HepG2 (cell line): ENCODE measurements around the gene C3orf22. TPM values are rescaled to one million over a fixed set of nuclear protein-coding genes. Genes with fewer than 3 reads are reported as not detected.
"Not testable (repeated sequence)": the region's sequence is repeated elsewhere in the genome, so short reads cannot be mapped to it uniquely, and the experiment has no call there.

Source experiments
- ATAC-seq: fragments of 200-7000 bp; cut with Tn5 transposase; 3 replicates; pipeline ENCODE4 v1.9.1; 2020; ENCODE audit warnings: mild to moderate bottlenecking, moderate library complexity
- BruUV-seq: library from RNA; stranded (reverse); fragments of 400-500 nt; replicated peaks from 2 replicates; lab custom pipeline; 2021; lab: Mats Ljungman, UMichigan
- CTCF ChIA-PET: fragments of 300-600 bp; formaldehyde crosslinking; extraction: SDS; loops from one replicate; lab custom pipeline; 2021; ENCODE audit warnings: low total read pairs, inconsistent platforms, low intra/inter-chr PET ratio; lab: Yijun Ruan, JAX
- POLR2A ChIA-PET: fragments of 350-600 bp; sonication (Branson Sonifier 250); formaldehyde crosslinking; loops from one replicate; lab custom pipeline; 2020; ENCODE audit warnings: antibody characterized with exemption, inconsistent platforms; lab: Yijun Ruan, JAX
- DNase-seq: peaks from one replicate; pipeline ENCODE4 v3.0.0-alpha.2; 2015; ENCODE audit warnings: low spot score
- FAIRE-seq: peaks from 3 replicates; lab custom pipeline; 2011; peaks lifted over from hg19 to GRCh38; lab: Jason Lieb, UNC
- H2AFZ ChIP-seq: one replicate; pipeline ENCODE4 v1.6.1; 2011; ENCODE audit warnings: low read length, inconsistent platforms
- H3K27ac ChIP-seq: fragments of 300-600 bp; 3 replicates; pipeline ENCODE4 v1.8.0; 2011; ENCODE audit warnings: mixed run types, mild to moderate bottlenecking, mixed read lengths, low read length, inconsistent platforms; ENCODE audit not compliant: insufficient read depth; ENCODE audit errors: extremely low read length
- H3K27me3 ChIP-seq, 2 experiments: fragments of 200-600 bp in 1 of 2; 2 replicates in 1 of 2; 3 replicates in 1 of 2; pipeline versions ENCODE4 v1.6.0 to v1.8.0; 2011; ENCODE audit warnings: low read length in 2 of 2, mild to moderate bottlenecking in 2 of 2, moderate library complexity in 2 of 2, inconsistent platforms in 1 of 2; ENCODE audit not compliant: insufficient read depth in 2 of 2, control insufficient read depth in 1 of 2
- H3K36me3 ChIP-seq, 2 experiments: fragments of 200-600 bp in 1 of 2; replicated peaks in 1 of 2; 2 replicates in 1 of 2; 3 replicates in 1 of 2; pipeline versions ENCODE4 v1.5.1 to v1.8.0; 2011; ENCODE audit warnings: low read length in 2 of 2, inconsistent platforms in 1 of 2; ENCODE audit not compliant: insufficient read depth in 2 of 2, control insufficient read depth in 1 of 2
- H3K4me1 ChIP-seq: 2 replicates; pipeline ENCODE4 v1.5.1; 2012; ENCODE audit warnings: low read length, inconsistent platforms; ENCODE audit not compliant: insufficient read depth
- H3K4me2 ChIP-seq: 2 replicates; pipeline ENCODE4 v1.6.0; 2011; ENCODE audit warnings: low read depth, low read length, inconsistent platforms
- H3K4me3 ChIP-seq, 3 experiments: fragments of 200-600 bp in 1 of 3; sonication (generic), shearing (Covaris generic) in 1 of 3; replicated peaks in 1 of 3; 2 replicates each; pipeline ENCODE4 v1.5.1; 2011 to 2016; ENCODE audit warnings: low read length in 3 of 3, inconsistent platforms in 2 of 3, low read depth in 2 of 3, mild to moderate bottlenecking in 2 of 3, control low read depth in 1 of 3, mixed read lengths in 1 of 3; ENCODE audit not compliant: insufficient read depth in 1 of 3
- H3K79me2 ChIP-seq: one replicate; pipeline ENCODE4 v1.6.1; 2011; ENCODE audit warnings: low read length, inconsistent platforms; ENCODE audit not compliant: insufficient read depth
- H3K9ac ChIP-seq: 2 replicates; pipeline ENCODE4 v1.6.0; 2011; ENCODE audit warnings: mild to moderate bottlenecking, low read depth, low read length, inconsistent platforms; ENCODE audit not compliant: insufficient read depth
- H3K9me3 ChIP-seq: 2 replicates; pipeline ENCODE4 v1.5.1; 2012; ENCODE audit warnings: mild to moderate bottlenecking, low read length
- H4K20me1 ChIP-seq: 2 replicates; pipeline ENCODE4 v1.6.0; 2011; ENCODE audit warnings: inconsistent platforms, mild to moderate bottlenecking, low read length, moderate library complexity; ENCODE audit not compliant: insufficient read depth
- CEBPB ChIP-seq: IDR thresholded peaks from 2 replicates; pipeline ENCODE4 v1.6.1; 2011; ENCODE audit warnings: low read depth, low read length, improper control_type of control experiment, borderline replicate concordance
- CEBPG ChIP-seq: IDR thresholded peaks from 2 replicates; pipeline ENCODE4 v1.6.1; 2016
- DNMT3B ChIP-seq: conservative IDR thresholded peaks from 2 replicates; pipeline ENCODE4 v1.6.1; 2016; ENCODE audit warnings: missing biosample characterization, control low read depth
- DRAP1 ChIP-seq: IDR thresholded peaks from 2 replicates; pipeline ENCODE4 v1.6.1; 2016; ENCODE audit warnings: missing genetic modification reagents, missing compliant biosample characterization
- ERF ChIP-seq: IDR thresholded peaks from 2 replicates; pipeline ENCODE4 v1.6.1; 2018; ENCODE audit warnings: missing biosample characterization, missing genetic modification reagents
- FOXA3 ChIP-seq: IDR thresholded peaks from 2 replicates; pipeline ENCODE4 v1.6.1; 2016; ENCODE audit warnings: missing genetic modification reagents, missing compliant biosample characterization
- FOXK1 ChIP-seq: sonication (generic); formaldehyde crosslinking; IDR thresholded peaks from 2 replicates; pipeline ENCODE4 v1.4.0; 2020; ENCODE audit warnings: low read depth, missing genetic modification reagents, borderline replicate concordance
- KAT8 ChIP-seq: IDR thresholded peaks from 2 replicates; pipeline ENCODE4 v1.6.1; 2016; ENCODE audit warnings: missing genetic modification reagents, missing compliant biosample characterization
- KDM2A ChIP-seq: sonication (generic); formaldehyde crosslinking; IDR thresholded peaks from 2 replicates; pipeline ENCODE4 v1.4.0; 2020; ENCODE audit warnings: low read depth, missing genetic modification reagents, borderline replicate concordance
- RXRB ChIP-seq: IDR thresholded peaks from 2 replicates; pipeline ENCODE4 v1.6.1; 2016; ENCODE audit warnings: borderline replicate concordance, missing genetic modification reagents, missing compliant biosample characterization
- SIX4 ChIP-seq: sonication (generic); formaldehyde crosslinking; IDR thresholded peaks from 2 replicates; pipeline ENCODE4 v1.4.0; 2020; ENCODE audit warnings: missing genetic modification reagents
- SOX13 ChIP-seq, 3 experiments: fragments of 450-650 bp in 1 of 3; sonication (generic) in 1 of 3; formaldehyde crosslinking in 1 of 3; IDR thresholded peaks in 2 of 3; conservative IDR thresholded peaks in 1 of 3; 2 replicates each; pipeline versions ENCODE4 v1.5.0 to v1.6.1; 2016 to 2020; ENCODE audit warnings: antibody characterized with exemption in 1 of 3, mild to moderate bottlenecking in 1 of 3, missing compliant biosample characterization in 1 of 3, missing genetic modification reagents in 1 of 3, moderate library complexity in 1 of 3
- SOX5 ChIP-seq: IDR thresholded peaks from 2 replicates; pipeline ENCODE4 v1.6.1; 2016; ENCODE audit warnings: borderline replicate concordance
- SOX6 ChIP-seq, 2 experiments: fragments of 450-650 bp in 1 of 2; sonication (generic) in 1 of 2; formaldehyde crosslinking in 1 of 2; IDR thresholded peaks; 2 replicates each; pipeline versions ENCODE4 v1.4.0 to v1.6.1; 2017 to 2020; ENCODE audit warnings: antibody characterized with exemption in 1 of 2, mild to moderate bottlenecking in 1 of 2, missing genetic modification reagents in 1 of 2
- SP5 ChIP-seq: IDR thresholded peaks from 2 replicates; pipeline ENCODE4 v1.6.1; 2016; ENCODE audit warnings: low read depth, borderline replicate concordance
- WGBS: methylation state at CpG from one replicate; pipeline ENCODE4 v1.1.6; 2017; ENCODE audit warnings: low lambda C conversion rate; 5-methylcytosine and 5-hydroxymethylcytosine counted together
- in situ Hi-C: cut with HindIII; loops from 2 replicates; pipeline ENCODE4 v1.10.0; 2017; ENCODE audit warnings: low pct_unique_long_range_greater_than_20kb; ENCODE audit not compliant: extremely low pct_ligation_motif_present
- intact Hi-C: fragments of 100-400 bp; cut with micrococcal nuclease; formaldehyde crosslinking; loops from one replicate; pipeline ENCODE4 v1.10.0; 2022; ENCODE audit not compliant: unreplicated experiment
- polyA plus RNA-seq, 8 experiments: library from polyadenylated mRNA; depleted of rRNA in 3 of 8; stranded (reverse) in 7 of 8; unstranded in 1 of 8; fragments of >200 nt; fragmentation: Illumina TruSeq in 4 of 8; extraction: Trizol in 4 of 8; gene quantifications; 2 replicates each; pipeline versions ENCODE4 v1.2.1 to v1.2.3, GENCODE V29; 2011 to 2016; ENCODE audit warnings: low read depth in 4 of 8, missing spikeins in 1 of 8, mixed read lengths in 1 of 8; ENCODE audit not compliant: insufficient read depth in 1 of 8
- total RNA-seq, 5 experiments: library from RNA; depleted of rRNA; stranded (reverse); fragments of >200 nt; fragmentation: Illumina TruSeq; extraction: Trizol; gene quantifications; 2 replicates each; pipeline ENCODE4 v1.2.3, GENCODE V29; 2016; ENCODE audit warnings: low read depth in 1 of 5
- TF ChIP-seq, protein P1 (sequence below): IDR thresholded peaks from 2 replicates; pipeline ENCODE4 v1.6.1; 2016; ENCODE audit warnings: low read depth, borderline replicate concordance
- TF ChIP-seq, protein P2 (sequence below): sonication (generic); formaldehyde crosslinking; conservative IDR thresholded peaks from 2 replicates; pipeline ENCODE4 v1.4.0; 2020; ENCODE audit warnings: mild to moderate bottlenecking, missing genetic modification reagents, moderate library complexity

Gene C3orf22
- total and polyA plus RNA-seq, 2 of the 13 experiments (the other 11 are each of a cell fraction or from before 2014, with no cell fraction given) = not detected

- DNase-seq (peak; percentile 49), ATAC-seq (peak; percentile 96)
- H3K27ac ChIP-seq; H3K36me3 ChIP-seq; intact Hi-C loops; CTCF ChIA-PET; H3K9me3 ChIP-seq; BruUV-seq; H4K20me1 ChIP-seq; FAIRE-seq; in situ Hi-C loops; H3K27me3 ChIP-seq; H3K79me2 ChIP-seq; TF ChIP-seq SOX13, SOX6 (IDR thresholded peaks at IDR 0.05): not testable (repeated sequence)
- H3K4me2 ChIP-seq = peak overlapping the region; percentile 67
- H2AFZ ChIP-seq = peak overlapping the region; percentile 78
- 18% methylated on average over 4 of the region's 5 CpGs for WGBS
- POLR2A ChIA-PET = interaction anchor here (1.2 kb wide), 1 partner anchor 62 kb away, joined by 4 read pairs; no protein-coding TSS in a partner anchor
- H3K4me1 ChIP-seq = peaks cover 16% of the 10 kb centered on the region
- 0 out of 2 replicates have a peak overlapping the region, but pooled peaks have one; percentile 8 for H3K9ac ChIP-seq
- H3K4me3 ChIP-seq = peak overlapping the region in 1 of 3 experiments; percentile 50; a peak in 1 of 6 replicates
- TF ChIP-seq KDM2A (0 out of 2 replicates have a peak, but pooled peaks have one; percentile 28), SOX13 (CRISPR knock-in tag; conservative IDR thresholded peaks at IDR 0.05 in 1 of 2, IDR thresholded peaks at IDR 0.05 in 1 of 2) (peak in 1 of 2 experiments; percentile 45; a peak in 2 of 4 replicates), SP5 (peak; percentile 51; the same call in 1 of the 2 replicates), RXRB (0 out of 2 replicates have a peak, but pooled peaks have one; percentile 13), SOX6 (CRISPR knock-in tag; IDR thresholded peaks at IDR 0.05) (peak; percentile 34), SOX5 (peak; percentile 48; the same call in 1 of the 2 replicates), KAT8 (CRISPR knock-in tag) (0 out of 2 replicates have a peak, but pooled peaks have one; percentile 38), DNMT3B (CRISPR knock-in tag) (0 out of 2 replicates have a peak, but pooled peaks have one; percentile 39), FOXK1 (CRISPR knock-in tag) (0 out of 2 replicates have a peak, but pooled peaks have one; percentile 38), ERF (CRISPR knock-in tag) (peak; percentile 57; the same call in 1 of the 2 replicates), CEBPB (peak; percentile 37; the same call in 1 of the 2 replicates), FOXA3 (CRISPR knock-in tag) (peak; percentile 74), CEBPG (CRISPR knock-in tag) (0 out of 2 replicates have a peak, but pooled peaks have one; percentile 3), DRAP1 (CRISPR knock-in tag) (0 out of 2 replicates have a peak, but pooled peaks have one; percentile 37), SIX4 (CRISPR knock-in tag) (0 out of 2 replicates have a peak, but pooled peaks have one; percentile 12)
- TF ChIP-seq, protein P1, sequence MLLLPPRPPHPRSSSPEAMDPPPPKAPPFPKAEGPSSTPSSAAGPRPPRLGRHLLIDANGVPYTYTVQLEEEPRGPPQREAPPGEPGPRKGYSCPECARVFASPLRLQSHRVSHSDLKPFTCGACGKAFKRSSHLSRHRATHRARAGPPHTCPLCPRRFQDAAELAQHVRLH = 0 out of 2 replicates have a peak, but pooled peaks have one; percentile 33
- TF ChIP-seq, protein P2, sequence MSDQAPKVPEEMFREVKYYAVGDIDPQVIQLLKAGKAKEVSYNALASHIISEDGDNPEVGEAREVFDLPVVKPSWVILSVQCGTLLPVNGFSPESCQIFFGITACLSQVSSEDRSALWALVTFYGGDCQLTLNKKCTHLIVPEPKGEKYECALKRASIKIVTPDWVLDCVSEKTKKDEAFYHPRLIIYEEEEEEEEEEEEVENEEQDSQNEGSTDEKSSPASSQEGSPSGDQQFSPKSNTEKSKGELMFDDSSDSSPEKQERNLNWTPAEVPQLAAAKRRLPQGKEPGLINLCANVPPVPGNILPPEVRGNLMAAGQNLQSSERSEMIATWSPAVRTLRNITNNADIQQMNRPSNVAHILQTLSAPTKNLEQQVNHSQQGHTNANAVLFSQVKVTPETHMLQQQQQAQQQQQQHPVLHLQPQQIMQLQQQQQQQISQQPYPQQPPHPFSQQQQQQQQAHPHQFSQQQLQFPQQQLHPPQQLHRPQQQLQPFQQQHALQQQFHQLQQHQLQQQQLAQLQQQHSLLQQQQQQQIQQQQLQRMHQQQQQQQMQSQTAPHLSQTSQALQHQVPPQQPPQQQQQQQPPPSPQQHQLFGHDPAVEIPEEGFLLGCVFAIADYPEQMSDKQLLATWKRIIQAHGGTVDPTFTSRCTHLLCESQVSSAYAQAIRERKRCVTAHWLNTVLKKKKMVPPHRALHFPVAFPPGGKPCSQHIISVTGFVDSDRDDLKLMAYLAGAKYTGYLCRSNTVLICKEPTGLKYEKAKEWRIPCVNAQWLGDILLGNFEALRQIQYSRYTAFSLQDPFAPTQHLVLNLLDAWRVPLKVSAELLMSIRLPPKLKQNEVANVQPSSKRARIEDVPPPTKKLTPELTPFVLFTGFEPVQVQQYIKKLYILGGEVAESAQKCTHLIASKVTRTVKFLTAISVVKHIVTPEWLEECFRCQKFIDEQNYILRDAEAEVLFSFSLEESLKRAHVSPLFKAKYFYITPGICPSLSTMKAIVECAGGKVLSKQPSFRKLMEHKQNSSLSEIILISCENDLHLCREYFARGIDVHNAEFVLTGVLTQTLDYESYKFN (CRISPR knock-in tag) = 0 out of 2 replicates have a peak, but pooled peaks have one; percentile 12
These were observed 32.8 kb upstream of the C3orf22 start for GRCh38 chr3:126591515-126591914.
